Measurements from ENCODE around the gene CFAP157.

- TF ChIP-seq CTCF (IDR thresholded peaks at IDR 0.05) (no peak), POLR2AphosphoS5 (IDR thresholded peaks at IDR 0.05) (no peak), POLR2A (IDR thresholded peaks at IDR 0.05) (no peak), EP300 (IDR thresholded peaks at IDR 0.05) (no peak)
Measured at GRCh38 chr9:127739614-127740330, 33.0 kb downstream of the CFAP157 start.

Measured in suprapubic skin (tissue), 4 donors.